Midbrain (tissue), 1 donor: Measurements from ENCODE around the gene CEACAM4.
"Not testable (repeated sequence)": the region's sequence is repeated elsewhere in the genome, so short reads cannot be mapped to it uniquely, and the experiment has no call there.

Source experiments
- DNase-seq: peaks from one replicate; lab custom pipeline; 2025; lab: John Stamatoyannopoulos, UW

The CEACAM4 gene

GRCh38 chr19:41584931-41585330, 41.9 kb downstream of the CEACAM4 start:
- no peak for DNase-seq

- DNase-seq = no peak
These were observed 42.5 kb downstream of the CEACAM4 start for GRCh38 chr19:41584260-41584810.

DNA sequence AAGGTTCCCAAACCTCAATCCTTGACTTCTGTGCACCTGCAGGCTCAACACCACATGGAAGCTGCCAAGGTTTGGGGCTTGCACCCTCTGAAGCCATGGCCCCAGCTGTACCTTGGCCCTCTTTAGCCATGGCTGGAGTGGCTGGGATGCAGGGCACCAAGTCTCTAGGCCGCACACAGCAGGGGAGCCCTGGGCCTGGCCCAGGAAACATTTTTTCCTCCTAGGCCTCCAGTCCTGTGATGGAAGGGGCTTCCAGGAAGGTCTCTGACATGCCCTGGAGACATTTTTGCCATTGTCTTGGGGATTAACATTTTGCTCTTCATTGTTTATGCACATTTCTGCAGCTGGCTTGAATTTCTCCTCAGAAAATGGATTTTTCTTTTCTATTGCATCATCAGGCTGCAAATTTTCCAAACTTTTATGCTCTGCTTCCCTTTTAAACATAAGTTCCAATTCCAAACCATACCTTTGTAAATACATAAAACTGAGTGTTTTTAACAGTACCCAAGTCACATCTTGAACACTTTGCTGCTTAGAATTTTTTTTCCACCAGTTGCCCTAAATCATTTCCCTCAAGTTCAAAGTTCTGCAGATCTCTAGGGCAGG, 44.2 kb downstream of the CEACAM4 start:
- not testable (repeated sequence) for DNase-seq

- not testable (repeated sequence) for DNase-seq
These were observed 45.8 kb downstream of the CEACAM4 start for GRCh38 chr19:41581068-41581467.

- DNase-seq = no peak
These were observed 48.0 kb downstream of the CEACAM4 start for GRCh38 chr19:41578886-41579285.

DNA sequence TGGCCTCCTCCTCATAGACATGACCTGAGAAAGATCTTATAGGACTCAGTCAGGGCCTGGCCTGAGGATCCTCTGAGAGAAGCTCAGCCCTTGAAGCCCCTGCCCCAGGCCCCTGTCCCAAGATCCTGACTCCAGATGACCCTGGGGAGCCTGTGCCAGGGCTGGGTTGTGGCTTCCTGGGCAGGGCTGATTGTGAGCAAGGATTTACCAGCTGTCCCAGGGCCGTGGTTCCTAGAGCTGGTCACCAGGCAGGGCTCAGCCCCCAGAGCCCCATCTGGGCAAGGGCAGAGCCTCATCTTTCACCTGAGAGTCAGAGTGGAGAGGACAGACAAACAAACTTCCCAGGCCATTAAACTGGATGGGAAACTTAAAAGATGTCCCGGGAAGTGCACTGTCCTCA, 49.0 kb downstream of the CEACAM4 start:
- DNase-seq = no peak

DNA sequence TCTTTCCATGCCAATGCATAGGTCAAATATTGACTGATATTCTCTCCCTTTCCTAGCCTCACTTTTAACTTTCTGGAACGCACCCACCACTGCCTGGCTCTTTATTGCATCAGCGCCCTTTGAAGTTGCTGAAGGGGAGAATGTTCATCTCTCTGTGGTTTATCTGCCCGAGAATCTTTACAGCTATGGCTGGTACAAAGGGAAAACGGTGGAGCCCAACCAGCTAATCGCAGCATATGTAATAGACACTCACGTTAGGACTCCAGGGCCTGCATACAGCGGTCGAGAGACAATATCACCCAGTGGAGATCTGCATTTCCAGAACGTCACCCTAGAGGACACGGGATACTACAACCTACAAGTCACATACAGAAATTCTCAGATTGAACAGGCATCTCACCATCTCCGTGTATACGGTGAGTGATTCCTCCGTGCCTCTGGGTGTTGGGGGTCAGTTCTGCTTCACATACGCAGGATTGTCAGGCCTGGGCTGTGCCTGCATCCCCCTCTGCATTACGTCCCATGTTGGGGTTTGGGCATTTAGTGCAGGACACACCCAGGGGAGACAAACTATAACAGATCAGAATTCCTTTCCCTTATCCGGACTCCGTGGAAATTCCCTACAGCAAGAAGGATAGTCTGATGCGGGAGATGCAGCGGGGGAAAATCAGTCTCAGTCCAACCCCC, 49.6 kb downstream of the CEACAM4 start:
- DNase-seq = no peak

DNA sequence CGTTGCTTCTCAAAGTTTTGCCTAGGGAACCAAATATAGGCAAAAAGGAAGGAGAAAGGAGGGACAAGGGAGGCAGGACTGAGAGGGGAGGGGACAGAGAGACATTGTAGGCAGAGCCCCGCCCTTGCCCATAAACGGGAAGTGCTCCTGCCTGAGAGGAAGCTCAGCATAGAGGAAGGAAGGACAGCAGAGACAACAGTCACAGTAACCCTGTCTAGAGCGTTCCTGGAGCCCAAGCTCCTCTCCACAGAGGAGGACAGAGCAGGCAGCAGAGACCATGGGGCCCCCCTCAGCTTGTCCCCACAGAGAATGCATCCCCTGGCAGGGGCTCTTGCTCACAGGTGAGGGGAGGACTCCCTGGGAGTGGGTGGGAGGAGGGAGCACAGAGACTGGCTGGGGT, 50.9 kb downstream of the CEACAM4 start, which contains the start of gene CEACAM21:
Gene CEACAM21, plus strand, starts transcription at position 169 of the 400 bp plus-strand sequence. Its CDS starts 109 bp downstream, at position 278.
- DNase-seq = peak; percentile 11

- DNase-seq = peak; percentile 55
These were observed 56.2 kb downstream of the CEACAM4 start for GRCh38 chr19:41570639-41571112.

GRCh38 chr19:41570179-41570578, 56.7 kb downstream of the CEACAM4 start:
- no peak for DNase-seq

DNA sequence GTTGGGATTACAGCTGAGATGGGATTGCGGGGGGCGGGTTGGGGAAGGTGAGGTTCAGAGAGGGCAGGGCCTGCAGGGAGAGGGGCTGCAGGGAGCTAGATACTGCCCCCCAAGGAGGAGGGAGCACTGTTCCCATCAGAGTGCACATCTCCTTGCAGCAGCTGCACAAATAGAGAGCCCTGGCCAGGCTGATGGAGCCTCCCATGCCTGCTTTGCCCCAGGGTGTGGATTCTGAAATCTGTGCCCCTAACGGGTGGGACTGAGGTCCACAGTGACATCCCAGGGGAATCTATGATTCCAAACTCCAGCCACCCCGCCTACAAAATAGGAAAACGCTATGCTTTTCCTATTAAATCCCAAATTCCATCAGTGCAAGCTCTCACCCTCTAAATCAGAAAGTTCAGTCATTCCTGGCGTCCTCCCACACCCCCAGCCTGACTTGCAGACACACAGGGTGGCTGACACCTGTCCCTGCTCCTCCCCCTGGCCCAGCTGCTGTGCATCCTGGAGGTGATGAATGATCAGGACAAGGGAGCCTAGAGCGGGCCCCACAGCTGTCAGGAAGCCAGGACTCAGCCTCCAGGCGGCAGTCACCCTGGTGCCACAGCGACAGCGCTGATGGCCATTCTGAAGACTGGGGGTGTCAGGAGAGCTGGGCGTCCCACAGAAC, 57.3 kb downstream of the CEACAM4 start:
- no peak for DNase-seq
